ENCODE measurements around the gene MAP3K21. TPM values are rescaled to one million over a fixed set of nuclear protein-coding genes. Genes with fewer than 3 reads are reported as not detected.

MAP3K21 gene
- total RNA-seq, 1 donor from 2014 or later = 5.4 TPM

- Histone ChIP-seq H3K9ac (no peak overlapping the region), H4K20me1 (ENCODE audit: low read depth) (peaks cover 16% of the 10 kb centered on the region), H3K4me1 (peaks cover 8% of the 10 kb centered on the region), H3K79me2 (ENCODE audit: low read depth) (no peaks in the 10 kb centered on the region), H3F3A (ENCODE audit: low read depth) (peaks cover 3% of the 10 kb centered on the region), H3K36me3 (no peaks in the 10 kb centered on the region), H3K27ac (no peak overlapping the region), H3K27me3 (peaks cover 28% of the 10 kb centered on the region), H3K4me3 (no peak overlapping the region), H3K4me2 (no peak overlapping the region), H2AFZ (replicated peaks) (no peak overlapping the region), H3K9me3 (ENCODE audit: low read depth) (no peaks in the 10 kb centered on the region)
- peaks cover 8% of the 10 kb centered on the region for H3K4me1 Mint-ChIP-seq
- no peak overlapping the region for H3K27ac Mint-ChIP-seq
- DNase-seq (ENCODE audit: low spot score) = no peak
- H3K4me3 Mint-ChIP-seq = no peak overlapping the region
- no peaks in the 10 kb centered on the region for H3K36me3 Mint-ChIP-seq
- peaks cover 18% of the 10 kb centered on the region for H3K27me3 Mint-ChIP-seq (ENCODE audit: insufficient read depth, low read depth)
- TF ChIP-seq EZH2phosphoT487 (IDR thresholded peaks at IDR 0.05) (no peak), CTCF (IDR thresholded peaks at IDR 0.05) (no peak), EZH2 (IDR thresholded peaks at IDR 0.05) (no peak)
- no peaks in the 10 kb centered on the region for H3K9me3 Mint-ChIP-seq
Measured at GRCh38 chr1:233333086-233333485, 5.6 kb downstream of the MAP3K21 start.

GRCh38 chr1:233334092-233334491, 6.6 kb downstream of the MAP3K21 start:
- peaks cover 18% of the 10 kb centered on the region for H3K27me3 ChIP-seq
- no peak overlapping the region for H3K27ac ChIP-seq
- H3K4me1 ChIP-seq = peaks cover 4% of the 10 kb centered on the region
- H3K9me3 ChIP-seq (ENCODE audit: low read depth) = no peaks in the 10 kb centered on the region
- H3K9ac ChIP-seq = no peak overlapping the region
- H3K79me2 ChIP-seq (ENCODE audit: low read depth) = no peaks in the 10 kb centered on the region
- H3F3A ChIP-seq (ENCODE audit: low read depth) = no peaks in the 10 kb centered on the region
- Mint-ChIP-seq H3K4me1 (peaks cover 13% of the 10 kb centered on the region), H3K4me3 (no peak overlapping the region), H3K27me3 (ENCODE audit: insufficient read depth, low read depth) (peaks cover 14% of the 10 kb centered on the region), H3K27ac (no peak overlapping the region), H3K9me3 (no peaks in the 10 kb centered on the region), H3K36me3 (no peaks in the 10 kb centered on the region)
- no peak overlapping the region for H3K4me2 ChIP-seq
- no peaks in the 10 kb centered on the region for H3K36me3 ChIP-seq
- H2AFZ ChIP-seq (replicated peaks) = no peak overlapping the region
- no peak overlapping the region for H3K4me3 ChIP-seq
- TF ChIP-seq EZH2phosphoT487 (IDR thresholded peaks at IDR 0.05) (no peak), CTCF (IDR thresholded peaks at IDR 0.05) (no peak), EZH2 (IDR thresholded peaks at IDR 0.05) (no peak)
- DNase-seq (ENCODE audit: low spot score) = no peak
- H4K20me1 ChIP-seq (ENCODE audit: low read depth) = peaks cover 11% of the 10 kb centered on the region

GRCh38 chr1:233336554-233337456, 9.3 kb downstream of the MAP3K21 start:
- H2AFZ ChIP-seq (replicated peaks) = no peak overlapping the region

More at GRCh38 chr1:233336554-233337456, 9.3 kb downstream of the MAP3K21 start:
- Histone ChIP-seq H3K4me2 (no peak overlapping the region), H3F3A (ENCODE audit: low read depth) (no peaks in the 10 kb centered on the region), H3K4me3 (no peak overlapping the region), H3K9me3 (ENCODE audit: low read depth) (no peaks in the 10 kb centered on the region), H3K79me2 (ENCODE audit: low read depth) (no peaks in the 10 kb centered on the region), H3K36me3 (no peaks in the 10 kb centered on the region), H3K27ac (no peak overlapping the region), H3K9ac (no peak overlapping the region), H4K20me1 (ENCODE audit: low read depth) (no peaks in the 10 kb centered on the region), H3K4me1 (peaks cover 5% of the 10 kb centered on the region), H3K27me3 (no peaks in the 10 kb centered on the region)
- no peak overlapping the region for H3K27ac Mint-ChIP-seq
- H3K27me3 Mint-ChIP-seq (ENCODE audit: insufficient read depth, low read depth) = peaks cover 4% of the 10 kb centered on the region
- H3K4me1 Mint-ChIP-seq = peaks cover 29% of the 10 kb centered on the region
- no peaks in the 10 kb centered on the region for H3K36me3 Mint-ChIP-seq
- no peak for DNase-seq (ENCODE audit: low spot score)
- no peaks in the 10 kb centered on the region for H3K9me3 Mint-ChIP-seq
- H3K4me3 Mint-ChIP-seq = no peak overlapping the region
- no peak for TF ChIP-seq EZH2phosphoT487 (IDR thresholded peaks at IDR 0.05)
- TF ChIP-seq EZH2 (IDR thresholded peaks at IDR 0.05) = no peak
- TF ChIP-seq CTCF (IDR thresholded peaks at IDR 0.05) = no peak
